BLaER1 treated with 17β-estradiol and CSF1 and Interleukin-3, amounts not matched to agents 10 nM and 100 nM (cell line): ENCODE results near the gene GSTK1.
A peak's percentile ranks its signal among the peaks of the same experiment; 100 is the strongest.
"Not testable (repeated sequence)": the region's sequence is repeated elsewhere in the genome, so short reads cannot be mapped to it uniquely, and the experiment has no call there.

Experiments
- H3K27ac ChIP-seq, 11 experiments: shearing (Covaris generic); formaldehyde crosslinking; 2 replicates each; pipeline ENCODE4 v1.8.1; 2022
- H3K27me3 ChIP-seq, 11 experiments: shearing (Covaris generic); formaldehyde crosslinking; 2 replicates each; pipeline ENCODE4 v1.8.1; 2022
- H3K36me3 ChIP-seq, 11 experiments: shearing (Covaris generic); formaldehyde crosslinking; 2 replicates each; pipeline ENCODE4 v1.8.1; 2022
- H3K4me1 ChIP-seq, 10 experiments: shearing (Covaris generic); formaldehyde crosslinking; 2 replicates each; pipeline ENCODE4 v1.8.1; 2022
- H3K4me2 ChIP-seq, 11 experiments: shearing (Covaris generic); formaldehyde crosslinking; 2 replicates each; pipeline ENCODE4 v1.8.1; 2022
- H3K4me3 ChIP-seq, 10 experiments: shearing (Covaris generic); formaldehyde crosslinking; 2 replicates each; pipeline ENCODE4 v1.8.1; 2022
- H3K9ac ChIP-seq, 11 experiments: shearing (Covaris generic); formaldehyde crosslinking; 2 replicates each; pipeline ENCODE4 v1.8.1; 2022
- H3K9me3 ChIP-seq, 11 experiments: shearing (Covaris generic); formaldehyde crosslinking; replicated peaks in 1 of 11; 2 replicates each; pipeline ENCODE4 v1.8.1; 2022
- H4K20me1 ChIP-seq, 11 experiments: shearing (Covaris generic); formaldehyde crosslinking; 2 replicates each; pipeline ENCODE4 v1.8.1; 2022
- Cebpa-rat ChIP-seq, 11 experiments: shearing (Covaris generic); IDR thresholded peaks; 2 replicates each; pipeline ENCODE4 v1.8.1; 2022

GSTK1 gene

DNA sequence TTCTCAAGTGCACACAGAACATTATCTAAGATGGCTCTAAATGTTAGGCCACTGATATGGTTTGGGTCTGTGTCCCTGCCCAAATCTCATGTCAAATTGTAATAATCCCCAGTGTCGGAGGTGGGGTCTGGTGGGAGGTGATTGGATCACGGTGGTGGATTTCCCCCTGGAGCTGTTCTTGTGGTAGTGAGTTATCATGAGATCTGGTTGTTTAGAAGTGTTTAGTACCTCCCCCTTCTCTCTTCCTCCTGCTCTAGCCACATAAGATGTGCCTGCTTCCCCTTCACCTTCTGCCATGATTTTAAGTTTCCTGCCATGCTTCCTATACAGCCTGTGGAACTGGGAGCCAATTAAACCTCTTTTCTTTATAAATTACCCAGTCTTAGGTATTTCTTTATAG lies 11.2 kb upstream of the GSTK1 start:
- H3K4me1 ChIP-seq, result peaks cover 40 to 93% (median 52%) of the 10 kb centered on the region in 10 experiments

DNA sequence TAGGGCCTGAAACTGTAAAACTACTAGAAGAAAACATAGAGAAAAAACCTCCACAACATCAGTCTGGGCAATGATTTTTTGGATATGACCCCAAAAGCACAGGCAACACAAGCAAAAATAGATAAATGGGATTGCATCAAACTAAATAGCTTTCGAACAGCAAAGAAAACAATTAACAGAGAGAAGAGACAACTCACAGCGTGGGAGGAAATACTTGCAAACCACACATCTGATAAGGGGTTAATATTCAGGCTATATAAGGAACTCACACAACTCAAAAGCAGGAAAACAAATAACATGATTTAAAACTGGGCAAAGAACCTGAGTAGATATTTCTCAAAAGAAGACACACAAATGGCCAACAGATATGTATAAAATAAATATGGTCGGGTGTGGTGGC lies 7.7 kb upstream of the GSTK1 start:
- no peaks in the 10 kb centered on the region for H3K27me3 ChIP-seq
- H4K20me1 ChIP-seq, result no peaks in the 10 kb centered on the region
- H3K4me2 ChIP-seq, result peak overlapping the region; percentile 39 to 57 (median 48); a peak in 20 of 22 replicates
- H3K9me3 ChIP-seq, result peaks cover 10 to 32% (median 24%) of the 10 kb centered on the region in 11 experiments; a peak in 18 of 22 replicates
- H3K9ac ChIP-seq, result 0 out of 22 replicates have a peak overlapping the region, but pooled peaks of 1 of the 11 experiments have one; percentile 1
- H3K36me3 ChIP-seq, result 0 out of 22 replicates have a peak, but pooled peaks cover 0 to 5% (median 0%) of the 10 kb centered on the region in 11 experiments
- H3K27ac ChIP-seq, result peak overlapping the region in 2 of 11 experiments; percentile 19 to 22; a peak in 4 of 22 replicates
- H3K4me1 ChIP-seq, result peaks cover 39 to 78% (median 50%) of the 10 kb centered on the region in 10 experiments
- no peak overlapping the region for H3K4me3 ChIP-seq
- TF ChIP-seq Cebpa-rat (IDR thresholded peaks at IDR 0.05), result no peak

More for the DNA sequence above, 11.2 kb upstream of the GSTK1 start:
- Histone ChIP-seq H3K9me3 (peaks cover 10 to 48% (median 40%) of the 10 kb centered on the region in 11 experiments; a peak in 19 of 22 replicates), H3K36me3 (peaks cover 0 to 8% (median 0%) of the 10 kb centered on the region in 11 experiments; a peak in 2 of 22 replicates), H3K4me3 (no peak overlapping the region), H3K27ac (peak overlapping the region in 9 of 11 experiments; percentile 42 to 74 (median 68); a peak in 16 of 22 replicates), H3K9ac (no peak overlapping the region), H3K4me2 (peak overlapping the region; percentile 40 to 73 (median 62); a peak in 20 of 22 replicates), H4K20me1 (no peaks in the 10 kb centered on the region), H3K27me3 (no peaks in the 10 kb centered on the region)
- no peak for TF ChIP-seq Cebpa-rat (IDR thresholded peaks at IDR 0.05)

DNA sequence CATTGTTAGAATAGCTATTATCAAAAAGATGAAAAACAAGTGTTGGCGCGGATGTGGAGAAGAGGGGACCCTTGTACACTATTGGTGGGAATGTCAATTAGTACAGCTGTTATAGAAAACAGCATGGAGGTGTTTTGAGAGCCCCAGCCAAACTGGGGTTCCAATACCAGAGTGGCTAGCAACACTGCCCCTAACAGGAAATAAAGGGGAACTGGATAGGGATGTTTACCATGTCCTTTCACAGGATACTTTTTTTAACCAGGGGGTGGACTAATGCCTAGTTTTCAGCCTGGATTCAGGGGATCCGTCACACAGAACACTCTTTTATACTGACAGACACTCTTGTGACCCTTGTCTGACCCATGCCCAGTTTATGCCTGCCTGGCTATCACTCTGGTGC lies 6.9 kb upstream of the GSTK1 start:
- Histone ChIP-seq H3K9me3 (peaks cover 10 to 31% (median 24%) of the 10 kb centered on the region in 11 experiments; a peak in 18 of 22 replicates), H4K20me1 (no peaks in the 10 kb centered on the region), H3K4me1 (peaks cover 36 to 70% (median 43%) of the 10 kb centered on the region in 10 experiments), H3K4me3 (no peak overlapping the region), H3K27me3 (no peaks in the 10 kb centered on the region), H3K36me3 (0 out of 22 replicates have a peak, but pooled peaks cover 0 to 5% (median 0%) of the 10 kb centered on the region in 11 experiments), H3K4me2 (peak overlapping the region in 9 of 11 experiments; percentile 4 to 57 (median 48); a peak in 15 of 22 replicates), H3K9ac (no peak overlapping the region), H3K27ac (peak overlapping the region in 1 of 11 experiments; percentile 36; a peak in 2 of 22 replicates)
- TF ChIP-seq Cebpa-rat (IDR thresholded peaks at IDR 0.05), result no peak

DNA sequence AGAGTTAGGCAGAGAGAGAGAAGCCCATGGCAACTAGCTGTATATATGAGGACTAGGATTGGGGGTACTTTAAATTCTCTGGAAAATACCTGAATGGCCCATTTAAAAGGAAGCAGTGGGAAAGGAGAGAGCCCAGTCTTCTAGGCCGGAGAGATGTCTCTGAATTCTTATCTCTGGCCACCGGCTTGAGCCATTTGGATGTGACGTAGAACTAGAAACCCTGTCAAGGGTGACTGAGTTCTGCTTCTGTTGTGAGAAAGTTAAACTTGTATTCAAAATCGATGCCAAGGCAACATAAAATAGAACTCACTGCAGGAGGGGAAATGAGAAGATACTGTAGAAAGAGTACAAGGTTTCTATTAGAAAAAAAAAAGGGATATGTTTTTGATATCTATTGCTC lies 6.3 kb upstream of the GSTK1 start:
- Histone ChIP-seq H3K4me3 (no peak overlapping the region), H3K9me3 (peaks cover 9 to 25% (median 22%) of the 10 kb centered on the region in 11 experiments; a peak in 18 of 22 replicates), H3K27me3 (no peaks in the 10 kb centered on the region), H3K27ac (peak overlapping the region in 2 of 11 experiments; percentile 15 to 36; a peak in 2 of 22 replicates), H3K9ac (no peak overlapping the region), H3K36me3 (0 out of 22 replicates have a peak, but pooled peaks cover 0 to 5% (median 0%) of the 10 kb centered on the region in 11 experiments), H3K4me2 (peak overlapping the region in 9 of 11 experiments; percentile 4 to 57 (median 48); a peak in 13 of 22 replicates), H3K4me1 (peaks cover 29 to 64% (median 37%) of the 10 kb centered on the region in 10 experiments), H4K20me1 (no peaks in the 10 kb centered on the region)
- no peak for TF ChIP-seq Cebpa-rat (IDR thresholded peaks at IDR 0.05)

DNA sequence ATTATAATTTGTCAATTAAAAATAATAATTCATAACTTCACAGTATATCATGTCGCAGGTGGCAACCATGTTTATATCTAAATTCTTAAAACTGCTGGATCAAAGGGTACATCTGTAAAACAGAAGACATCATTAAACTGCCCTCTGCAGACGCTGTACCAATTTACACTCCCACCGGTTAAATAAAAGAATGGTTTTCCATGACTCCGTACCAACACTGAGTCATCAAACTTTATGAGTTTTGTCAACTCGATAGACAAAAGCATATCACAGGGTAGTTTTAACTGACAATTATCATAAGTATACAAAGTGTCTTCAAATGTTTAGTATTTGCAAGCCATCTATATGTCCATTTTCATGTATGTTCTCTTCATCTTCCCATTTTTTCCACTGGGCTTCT lies 5.7 kb upstream of the GSTK1 start:
- H3K9me3 ChIP-seq, result peaks cover 5 to 20% (median 17%) of the 10 kb centered on the region in 11 experiments; a peak in 18 of 22 replicates
- no peak overlapping the region for H3K4me3 ChIP-seq
- H3K27ac ChIP-seq, result no peak overlapping the region
- no peaks in the 10 kb centered on the region for H3K27me3 ChIP-seq
- H3K9ac ChIP-seq, result no peak overlapping the region
- H3K4me2 ChIP-seq, result no peak overlapping the region
- H3K36me3 ChIP-seq, result 0 out of 22 replicates have a peak, but pooled peaks cover 0 to 5% (median 0%) of the 10 kb centered on the region in 11 experiments
- TF ChIP-seq Cebpa-rat (IDR thresholded peaks at IDR 0.05), result no peak
- H4K20me1 ChIP-seq, result no peaks in the 10 kb centered on the region
- H3K4me1 ChIP-seq, result peaks cover 27 to 60% (median 36%) of the 10 kb centered on the region in 10 experiments

DNA sequence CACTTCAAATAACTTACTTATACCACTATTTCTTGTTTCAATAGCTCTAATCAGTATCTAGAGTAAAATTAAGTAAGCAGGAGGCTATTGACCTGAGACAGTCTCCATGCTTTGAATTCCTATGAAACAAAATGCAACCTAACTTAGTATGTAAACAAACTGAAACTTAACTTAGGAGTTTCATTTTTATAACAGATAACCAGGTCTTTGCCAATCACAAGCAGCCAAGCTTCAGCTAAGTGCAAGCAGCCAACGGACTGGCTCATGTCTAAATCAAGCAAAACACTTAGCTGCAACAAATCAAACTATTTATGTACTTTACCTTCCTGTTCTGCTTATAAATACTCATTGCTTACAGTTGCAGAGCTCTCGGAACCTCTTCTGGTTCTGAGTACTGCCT lies 4.4 kb upstream of the GSTK1 start:
- Histone ChIP-seq H4K20me1 (no peaks in the 10 kb centered on the region), H3K9me3 (peaks cover 0 to 7% (median 6%) of the 10 kb centered on the region in 11 experiments; a peak in 16 of 22 replicates), H3K27ac (peak overlapping the region in 2 of 11 experiments; percentile 22; a peak in 3 of 22 replicates), H3K27me3 (no peaks in the 10 kb centered on the region), H3K9ac (peak overlapping the region in 2 of 11 experiments; percentile 13 to 46; a peak in 2 of 22 replicates), H3K36me3 (0 out of 22 replicates have a peak, but pooled peaks cover 0 to under 1% (median 0%) of the 10 kb centered on the region in 11 experiments), H3K4me3 (no peak overlapping the region), H3K4me2 (peak overlapping the region; percentile 31 to 72 (median 55)), H3K4me1 (peaks cover 34 to 56% (median 42%) of the 10 kb centered on the region in 10 experiments)
- TF ChIP-seq Cebpa-rat (IDR thresholded peaks at IDR 0.05), result no peak

DNA sequence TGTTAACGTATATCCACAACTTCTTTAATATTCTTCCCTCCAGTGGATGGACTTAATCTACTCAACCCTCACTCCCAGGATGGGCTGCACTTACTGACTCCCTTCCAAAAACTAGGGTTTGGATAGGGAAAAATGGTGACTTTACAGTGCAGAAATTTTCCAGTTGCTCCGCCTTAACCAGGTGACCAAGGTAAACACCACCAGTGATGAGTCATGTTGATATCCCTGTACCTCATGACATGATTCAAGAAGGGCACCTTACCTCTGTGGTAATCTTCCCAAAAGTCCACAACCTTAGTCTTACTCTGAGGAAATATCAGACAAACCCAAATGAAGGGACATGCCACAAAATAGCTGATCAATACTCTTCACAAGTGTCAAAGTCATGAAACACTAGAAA lies 3.5 kb upstream of the GSTK1 start:
- Histone ChIP-seq H3K4me3 (no peak overlapping the region), H3K27ac (no peak overlapping the region), H3K27me3 (no peaks in the 10 kb centered on the region), H3K9ac (no peak overlapping the region), H3K9me3 (no peaks in the 10 kb centered on the region), H3K36me3 (peaks cover 0 to 5% (median under 1%) of the 10 kb centered on the region in 11 experiments; a peak in 10 of 22 replicates), H3K4me2 (no peak overlapping the region), H3K4me1 (peaks cover 43 to 59% (median 51%) of the 10 kb centered on the region in 10 experiments), H4K20me1 (peaks cover 0 to 1% (median 0%) of the 10 kb centered on the region in 11 experiments; a peak in 1 of 22 replicates)
- no peak for TF ChIP-seq Cebpa-rat (IDR thresholded peaks at IDR 0.05)

DNA sequence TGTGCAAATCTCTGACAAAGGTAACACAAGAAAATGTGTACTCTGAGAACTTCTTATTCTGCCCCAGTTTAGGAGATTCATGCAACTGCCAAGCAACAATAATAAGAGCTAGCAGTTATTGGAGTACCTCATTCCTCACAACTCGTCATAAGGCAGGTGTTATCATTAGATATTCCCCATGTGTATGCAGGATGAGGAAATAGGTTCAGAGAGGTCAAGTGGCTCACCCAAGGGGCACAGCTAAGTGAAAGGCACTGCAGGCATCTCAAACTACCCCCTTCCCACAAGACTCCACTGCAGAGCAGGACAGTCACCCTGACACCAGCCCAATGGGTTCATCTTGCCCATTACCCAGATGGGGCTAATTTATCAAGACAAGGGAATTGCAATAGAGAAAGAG lies 1.3 kb upstream of the GSTK1 start:
- no peaks in the 10 kb centered on the region for H3K27me3 ChIP-seq
- peaks cover 0 to 18% (median 0%) of the 10 kb centered on the region in 11 experiments; a peak in 5 of 22 replicates for H4K20me1 ChIP-seq
- H3K9ac ChIP-seq, result no peak overlapping the region
- no peak overlapping the region for H3K27ac ChIP-seq
- H3K9me3 ChIP-seq, result no peaks in the 10 kb centered on the region
- peaks cover 10 to 27% (median 22%) of the 10 kb centered on the region in 11 experiments; a peak in 18 of 22 replicates for H3K36me3 ChIP-seq
- no peak overlapping the region for H3K4me3 ChIP-seq
- no peak overlapping the region for H3K4me2 ChIP-seq
- TF ChIP-seq Cebpa-rat (IDR thresholded peaks at IDR 0.05), result no peak
- peaks cover 33 to 59% (median 48%) of the 10 kb centered on the region in 10 experiments for H3K4me1 ChIP-seq

DNA sequence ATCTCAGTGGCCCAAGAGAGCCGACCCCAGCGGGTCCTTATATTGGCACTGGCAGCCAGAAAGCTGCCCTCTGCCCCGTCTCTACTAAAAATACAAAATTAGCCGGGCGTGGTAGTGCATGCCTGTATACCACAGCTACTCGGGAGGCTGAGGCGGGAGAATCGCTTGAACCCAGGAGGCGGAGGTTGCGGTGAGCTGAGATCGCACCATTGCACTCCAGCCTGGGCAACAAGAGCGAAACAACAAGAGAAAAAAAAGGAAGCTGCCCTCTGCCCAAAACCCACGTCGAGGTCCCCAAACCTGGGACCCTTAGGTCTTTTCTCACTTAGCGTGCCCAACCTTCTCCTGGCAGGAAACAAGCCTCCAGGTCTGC lies 941 bp downstream of the GSTK1 start:
- Histone ChIP-seq H3K36me3 (peaks cover 28 to 49% (median 44%) of the 10 kb centered on the region in 11 experiments; a peak in 21 of 22 replicates), H3K4me3 (peak overlapping the region; percentile 68 to 92 (median 84))
- not testable (repeated sequence) for H3K9me3 ChIP-seq

More for the DNA sequence above, 941 bp downstream of the GSTK1 start:
- H3K27ac ChIP-seq, result peak overlapping the region; percentile 67 to 90 (median 83); a peak in 18 of 22 replicates
- not testable (repeated sequence) for H3K27me3 ChIP-seq
- H3K4me1 ChIP-seq, result peaks cover 45 to 63% (median 59%) of the 10 kb centered on the region in 10 experiments
- H3K4me2 ChIP-seq, result peak overlapping the region; percentile 74 to 96 (median 92)
- peaks cover 0 to 41% (median 4%) of the 10 kb centered on the region in 11 experiments; a peak in 8 of 22 replicates for H4K20me1 ChIP-seq
- H3K9ac ChIP-seq, result peak overlapping the region; percentile 78 to 92 (median 86)
